IMR-90 (cell line): Measurements from ENCODE around the gene DNPH1. TPM values are rescaled to one million over a fixed set of nuclear protein-coding genes. Genes with fewer than 3 reads are reported as not detected.

Source experiments
- ATAC-seq: fragments of 200-7000 bp; cut with Tn5 transposase; 2 replicates; pipeline ENCODE4 v1.9.1; 2020; ENCODE audit warnings: low read depth, mild to moderate bottlenecking, moderate library complexity
- BruUV-seq: library from RNA; stranded (reverse); fragments of 400-500 nt; replicated peaks from 2 replicates; lab custom pipeline; 2021; lab: Mats Ljungman, UMichigan
- CTCF ChIA-PET: fragments of 300-600 bp; formaldehyde crosslinking; extraction: SDS; loops from one replicate; lab custom pipeline; 2021; ENCODE audit warnings: antibody characterized with exemption; lab: Yijun Ruan, JAX
- POLR2A ChIA-PET: fragments of 300-600 bp; sonication (Branson Sonifier 250); formaldehyde crosslinking; loops from one replicate; lab custom pipeline; 2022; ENCODE audit warnings: antibody characterized with exemption; ENCODE audit not compliant: unreplicated experiment; lab: Charles Lee
- DNase-seq: peaks from one replicate; pipeline ENCODE4 v3.0.0; 2013
- H2AFZ ChIP-seq: replicated peaks from 2 replicates; pipeline ENCODE3; 2013; ENCODE audit warnings: low read length, mild to moderate bottlenecking; ENCODE audit not compliant: poor library complexity
- H2AK5ac ChIP-seq: 2 replicates; pipeline ENCODE4 v1.6.1; 2013; ENCODE audit warnings: low read depth, low read length, inconsistent platforms
- H2AK9ac ChIP-seq: replicated peaks from 2 replicates; pipeline ENCODE3; 2013; ENCODE audit warnings: mild to moderate bottlenecking, low read depth, low read length, moderate library complexity; ENCODE audit not compliant: poor library complexity
- H2BK120ac ChIP-seq: 2 replicates; pipeline ENCODE4 v1.6.1; 2013; ENCODE audit warnings: low read depth, low read length, inconsistent platforms
- H2BK15ac ChIP-seq: 3 replicates; pipeline ENCODE4 v1.6.1; 2013; ENCODE audit warnings: low read depth, low read length, inconsistent platforms
- H2BK20ac ChIP-seq: 2 replicates; pipeline ENCODE4 v1.6.1; 2013; ENCODE audit warnings: low read depth, mild to moderate bottlenecking, inconsistent platforms, low read length, moderate library complexity
- H2BK5ac ChIP-seq: 2 replicates; pipeline ENCODE4 v1.6.1; 2013; ENCODE audit warnings: mild to moderate bottlenecking, low read depth, low read length, inconsistent platforms; ENCODE audit not compliant: poor library complexity, severe bottlenecking
- H3K14ac ChIP-seq: replicated peaks from 2 replicates; pipeline ENCODE4 v1.6.1; 2013; ENCODE audit warnings: low read depth, low read length, inconsistent platforms
- H3K18ac ChIP-seq: 2 replicates; pipeline ENCODE4 v1.6.1; 2013; ENCODE audit warnings: low read depth, low read length, control low read depth
- H3K23ac ChIP-seq: 2 replicates; pipeline ENCODE4 v1.6.1; 2013; ENCODE audit warnings: low read depth, low read length, inconsistent platforms
- H3K27ac ChIP-seq: 2 replicates; pipeline ENCODE4 v1.5.1; 2013; ENCODE audit warnings: mild to moderate bottlenecking, control low read depth, low read length; ENCODE audit not compliant: insufficient read depth
- H3K27me3 ChIP-seq: 2 replicates; pipeline ENCODE4 v1.6.1; 2013; ENCODE audit warnings: low read length; ENCODE audit not compliant: control insufficient read depth, insufficient read depth
- H3K36me3 ChIP-seq: 2 replicates; pipeline ENCODE4 v1.6.1; 2013; ENCODE audit warnings: low read length, mixed read lengths; ENCODE audit not compliant: control insufficient read depth, insufficient read depth
- H3K4ac ChIP-seq: 2 replicates; pipeline ENCODE4 v1.6.1; 2013; ENCODE audit warnings: low read depth, low read length, inconsistent platforms
- H3K4me1 ChIP-seq: 2 replicates; pipeline ENCODE4 v1.6.1; 2013; ENCODE audit warnings: low read length, mixed read lengths; ENCODE audit not compliant: control insufficient read depth, insufficient read depth
- H3K4me2 ChIP-seq: 2 replicates; pipeline ENCODE4 v1.6.1; 2013; ENCODE audit warnings: low read depth, mild to moderate bottlenecking, control low read depth, low read length, moderate library complexity
- H3K4me3 ChIP-seq: 2 replicates; pipeline ENCODE4 v1.5.1; 2013; ENCODE audit warnings: low read depth, mild to moderate bottlenecking, control low read depth, low read length, moderate library complexity; ENCODE audit not compliant: insufficient read depth
- H3K56ac ChIP-seq: 2 replicates; pipeline ENCODE4 v1.6.1; 2013; ENCODE audit warnings: low read length, inconsistent platforms; ENCODE audit not compliant: insufficient read depth; ENCODE audit errors: extremely low read depth
- H3K79me1 ChIP-seq, 2 experiments: 2 replicates each; pipeline ENCODE4 v1.6.1; 2013; ENCODE audit warnings: low read length in 2 of 2, inconsistent platforms in 1 of 2, low read depth in 1 of 2
- H3K9ac ChIP-seq: 2 replicates; pipeline ENCODE4 v1.6.1; 2013; ENCODE audit warnings: low read depth, low read length, control low read depth
- H3K9me1 ChIP-seq: 2 replicates; pipeline ENCODE4 v1.6.1; 2013; ENCODE audit warnings: low read length, inconsistent platforms; ENCODE audit not compliant: insufficient read depth
- H3K9me3 ChIP-seq: 2 replicates; pipeline ENCODE4 v1.6.1; 2013; ENCODE audit warnings: low read length; ENCODE audit not compliant: control insufficient read depth, insufficient read depth
- H4K20me1 ChIP-seq: 2 replicates; pipeline ENCODE4 v1.6.1; 2013; ENCODE audit warnings: low read length, inconsistent platforms; ENCODE audit not compliant: insufficient read depth
- H4K5ac ChIP-seq: 2 replicates; pipeline ENCODE4 v1.6.1; 2013; ENCODE audit warnings: mild to moderate bottlenecking, low read depth, low read length, control low read depth
- H4K8ac ChIP-seq, 2 experiments: 2 replicates each; pipeline ENCODE4 v1.6.1; 2013; ENCODE audit warnings: low read depth in 2 of 2, low read length in 2 of 2, control low read depth in 1 of 2, inconsistent platforms in 1 of 2
- H4K91ac ChIP-seq: 2 replicates; pipeline ENCODE4 v1.6.1; 2013; ENCODE audit warnings: low read depth, low read length, inconsistent platforms; ENCODE audit not compliant: insufficient read depth
- BHLHE40 ChIP-seq: fragments of 150-350 bp; IDR thresholded peaks from 2 replicates; pipeline ENCODE4 v1.6.1; 2016; ENCODE audit warnings: mild to moderate bottlenecking, low read depth, low read length
- CEBPB ChIP-seq: IDR thresholded peaks from 2 replicates; pipeline ENCODE4 v1.6.1; 2012; ENCODE audit warnings: low read depth, low read length, improper control_type of control experiment
- CHD1 ChIP-seq: IDR thresholded peaks from 2 replicates; pipeline ENCODE4 v1.6.1; 2012; ENCODE audit warnings: low read depth, low read length, improper control_type of control experiment
- MAFK ChIP-seq: IDR thresholded peaks from 2 replicates; pipeline ENCODE4 v1.6.1; 2012; ENCODE audit warnings: low read depth, low read length, improper control_type of control experiment
- MAZ ChIP-seq: IDR thresholded peaks from 2 replicates; pipeline ENCODE4 v1.6.1; 2012; ENCODE audit warnings: low read depth, mild to moderate bottlenecking, low read length, improper control_type of control experiment, moderate library complexity, borderline replicate concordance
- NFE2L2 ChIP-seq: fragments of 150-350 bp; IDR thresholded peaks from 2 replicates; pipeline ENCODE4 v1.6.1; 2016; ENCODE audit warnings: low read depth, mild to moderate bottlenecking, low read length
- POLR2A ChIP-seq: IDR thresholded peaks from 2 replicates; pipeline ENCODE4 v1.6.1; 2012; ENCODE audit warnings: mild to moderate bottlenecking, low read depth, low read length
- RAD21 ChIP-seq: IDR thresholded peaks from 2 replicates; pipeline ENCODE4 v1.6.1; 2012; ENCODE audit warnings: low read length, improper control_type of control experiment
- RCOR1 ChIP-seq: IDR thresholded peaks from 2 replicates; pipeline ENCODE4 v1.6.1; 2012; ENCODE audit warnings: mild to moderate bottlenecking, low read length, improper control_type of control experiment; ENCODE audit not compliant: insufficient replicate concordance
- RFX5 ChIP-seq: IDR thresholded peaks from 2 replicates; pipeline ENCODE4 v1.8.0; 2012; ENCODE audit warnings: low read depth, mild to moderate bottlenecking, low read length, moderate library complexity
- SMC3 ChIP-seq: fragments of 150-350 bp; IDR thresholded peaks from 2 replicates; pipeline ENCODE4 v1.6.1; 2016; ENCODE audit warnings: low read depth, mild to moderate bottlenecking, antibody characterized with exemption, low read length, moderate library complexity
- WGBS, 2 experiments: methylation state at CpG; one replicate each; pipeline versions ENCODE4 v1.1.5 to v1.1.7; 2013; ENCODE audit warnings: missing lambda C conversion rate in 2 of 2; ENCODE audit not compliant: insufficient read length in 1 of 2; ENCODE audit errors: extremely low coverage in 2 of 2; 5-methylcytosine and 5-hydroxymethylcytosine counted together
- dilution Hi-C: fragments of 300-500 bp; cut with HindIII; formaldehyde crosslinking; loops from one replicate; pipeline ENCODE4 v1.14.3; 2018; ENCODE audit warnings: low sequenced_read_pairs; ENCODE audit not compliant: unreplicated experiment
- in situ Hi-C: fragments of 300-500 bp; cut with MboI; formaldehyde crosslinking; loops from 3 replicates; pipeline ENCODE4 v1.14.3; 2019; ENCODE audit warnings: low sequenced_read_pairs, inconsistent platforms, mixed read lengths
- intact Hi-C: fragments of 100-400 bp; cut with micrococcal nuclease; formaldehyde crosslinking; loops from 2 replicates; pipeline ENCODE4 v1.10.0; 2022
- polyA plus RNA-seq, 3 experiments: library from polyadenylated mRNA; depleted of rRNA; stranded (reverse); fragments of >200 nt; gene quantifications; 2 replicates each; pipeline ENCODE4 v1.2.3, GENCODE V29; 2012; ENCODE audit warnings: low replicate concordance in 1 of 3
- total RNA-seq: library from RNA; depleted of rRNA; stranded (reverse); fragments of >200 nt; gene quantifications from 2 replicates; pipeline ENCODE4 v1.2.3, GENCODE V29; 2012
- TF ChIP-seq, protein P1 (sequence below): conservative IDR thresholded peaks from 2 replicates; pipeline ENCODE4 v1.5.1; 2012; ENCODE audit warnings: mild to moderate bottlenecking, low read depth, low read length, improper control_type of control experiment
- TF ChIP-seq, protein P2 (sequence below): fragments of 150-350 bp; IDR thresholded peaks from 2 replicates; pipeline ENCODE4 v1.6.1; 2017; ENCODE audit warnings: mild to moderate bottlenecking, antibody characterized with exemption, low read length, low read depth
- TF ChIP-seq, protein P3 (sequence below): fragments of 150-350 bp; IDR thresholded peaks from 2 replicates; pipeline ENCODE4 v1.6.1; 2016; ENCODE audit warnings: low read depth, mild to moderate bottlenecking, low read length, moderate library complexity, borderline replicate concordance

The DNPH1 gene
- total and polyA plus RNA-seq, 2 of the 4 experiments (the other 2 are of a cell fraction): 19.0 to 47.8 TPM

DNA sequence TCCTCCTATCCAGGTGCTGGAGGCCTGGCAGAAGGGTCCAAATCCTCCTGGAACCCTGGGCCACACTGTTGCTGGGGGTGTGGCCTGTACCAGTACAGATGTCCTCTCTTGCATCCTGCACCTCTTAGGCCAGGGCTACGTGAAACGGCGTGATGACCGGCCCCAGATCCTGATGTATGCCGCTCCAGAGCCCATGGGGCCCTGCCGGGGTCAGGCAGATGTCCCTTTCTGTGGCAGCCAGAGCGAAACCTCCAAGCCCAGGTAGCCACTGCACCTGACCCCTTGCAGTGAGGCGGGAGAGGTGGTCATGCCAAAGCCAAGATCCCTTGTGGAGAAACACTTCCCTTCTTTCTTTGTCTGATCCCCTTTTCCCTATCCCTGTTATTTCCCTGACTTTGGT, 14.2 kb downstream of the DNPH1 start:
- peaks cover 37% of the 10 kb centered on the region for H3K36me3 ChIP-seq
- intact Hi-C loops: no loop called here
- CTCF ChIA-PET: no interaction called here

More for the DNA sequence above, 14.2 kb downstream of the DNPH1 start:
- BruUV-seq: no TSS peak
- H3K9me1 ChIP-seq: no peaks in the 10 kb centered on the region; the same call in 1 of the 2 replicates
- no peak overlapping the region for H3K27ac ChIP-seq
- no peak overlapping the region for H4K91ac ChIP-seq
- H4K8ac ChIP-seq: no peak overlapping the region
- no peak overlapping the region for H2AK5ac ChIP-seq
- no peak for ATAC-seq
- POLR2A ChIA-PET: no interaction called here
- no peak overlapping the region for H2BK120ac ChIP-seq
- no peak overlapping the region for H2AFZ ChIP-seq
- H3K4me2 ChIP-seq: no peak overlapping the region
- H3K9me3 ChIP-seq: no peaks in the 10 kb centered on the region
- WGBS, 2 experiments: no CpG with 5 or more reads among the region's 8 CpGs
- dilution Hi-C loops: no loop called here
- in situ Hi-C loops: no loop called here
- H3K4me3 ChIP-seq: no peak overlapping the region
- H3K4me1 ChIP-seq: no peaks in the 10 kb centered on the region
- no peak overlapping the region for H3K14ac ChIP-seq
- H2AK9ac ChIP-seq: no peak overlapping the region
- H3K27me3 ChIP-seq: no peaks in the 10 kb centered on the region
- no peak overlapping the region for H2BK5ac ChIP-seq
- H4K5ac ChIP-seq: no peak overlapping the region
- TF ChIP-seq BHLHE40 (no peak), RFX5 (no peak), SMC3 (no peak), RAD21 (no peak), MAFK (no peak), RCOR1 (no peak), POLR2A (no peak), MAZ (no peak), NFE2L2 (no peak), CEBPB (no peak), CHD1 (no peak)
- TF ChIP-seq, protein P1, sequence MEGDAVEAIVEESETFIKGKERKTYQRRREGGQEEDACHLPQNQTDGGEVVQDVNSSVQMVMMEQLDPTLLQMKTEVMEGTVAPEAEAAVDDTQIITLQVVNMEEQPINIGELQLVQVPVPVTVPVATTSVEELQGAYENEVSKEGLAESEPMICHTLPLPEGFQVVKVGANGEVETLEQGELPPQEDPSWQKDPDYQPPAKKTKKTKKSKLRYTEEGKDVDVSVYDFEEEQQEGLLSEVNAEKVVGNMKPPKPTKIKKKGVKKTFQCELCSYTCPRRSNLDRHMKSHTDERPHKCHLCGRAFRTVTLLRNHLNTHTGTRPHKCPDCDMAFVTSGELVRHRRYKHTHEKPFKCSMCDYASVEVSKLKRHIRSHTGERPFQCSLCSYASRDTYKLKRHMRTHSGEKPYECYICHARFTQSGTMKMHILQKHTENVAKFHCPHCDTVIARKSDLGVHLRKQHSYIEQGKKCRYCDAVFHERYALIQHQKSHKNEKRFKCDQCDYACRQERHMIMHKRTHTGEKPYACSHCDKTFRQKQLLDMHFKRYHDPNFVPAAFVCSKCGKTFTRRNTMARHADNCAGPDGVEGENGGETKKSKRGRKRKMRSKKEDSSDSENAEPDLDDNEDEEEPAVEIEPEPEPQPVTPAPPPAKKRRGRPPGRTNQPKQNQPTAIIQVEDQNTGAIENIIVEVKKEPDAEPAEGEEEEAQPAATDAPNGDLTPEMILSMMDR: no peak
- TF ChIP-seq, protein P2, sequence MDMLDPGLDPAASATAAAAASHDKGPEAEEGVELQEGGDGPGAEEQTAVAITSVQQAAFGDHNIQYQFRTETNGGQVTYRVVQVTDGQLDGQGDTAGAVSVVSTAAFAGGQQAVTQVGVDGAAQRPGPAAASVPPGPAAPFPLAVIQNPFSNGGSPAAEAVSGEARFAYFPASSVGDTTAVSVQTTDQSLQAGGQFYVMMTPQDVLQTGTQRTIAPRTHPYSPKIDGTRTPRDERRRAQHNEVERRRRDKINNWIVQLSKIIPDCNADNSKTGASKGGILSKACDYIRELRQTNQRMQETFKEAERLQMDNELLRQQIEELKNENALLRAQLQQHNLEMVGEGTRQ: no peak
- TF ChIP-seq, protein P3, sequence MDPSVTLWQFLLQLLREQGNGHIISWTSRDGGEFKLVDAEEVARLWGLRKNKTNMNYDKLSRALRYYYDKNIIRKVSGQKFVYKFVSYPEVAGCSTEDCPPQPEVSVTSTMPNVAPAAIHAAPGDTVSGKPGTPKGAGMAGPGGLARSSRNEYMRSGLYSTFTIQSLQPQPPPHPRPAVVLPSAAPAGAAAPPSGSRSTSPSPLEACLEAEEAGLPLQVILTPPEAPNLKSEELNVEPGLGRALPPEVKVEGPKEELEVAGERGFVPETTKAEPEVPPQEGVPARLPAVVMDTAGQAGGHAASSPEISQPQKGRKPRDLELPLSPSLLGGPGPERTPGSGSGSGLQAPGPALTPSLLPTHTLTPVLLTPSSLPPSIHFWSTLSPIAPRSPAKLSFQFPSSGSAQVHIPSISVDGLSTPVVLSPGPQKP: no peak
- H3K56ac ChIP-seq: no peak overlapping the region
- no peak overlapping the region for H2BK20ac ChIP-seq
- no peak overlapping the region for H3K18ac ChIP-seq
- H3K23ac ChIP-seq: no peak overlapping the region
- no peak overlapping the region for H3K4ac ChIP-seq
- H3K79me1 ChIP-seq: no peaks in the 10 kb centered on the region
- no peaks in the 10 kb centered on the region for H4K20me1 ChIP-seq
- no peak overlapping the region for H3K9ac ChIP-seq
- no peak overlapping the region for H2BK15ac ChIP-seq
- no peak for DNase-seq
